Measurements from ENCODE around the gene CLEC2D. TPM values are rescaled to one million over a fixed set of nuclear protein-coding genes. Genes with fewer than 3 reads are reported as not detected.

CLEC2D gene
- total and polyA plus RNA-seq, 2 donors (not counting 3 experiments of a cell fraction or from before 2014, with no cell fraction given), result 1.8 to 4.1 TPM

- no TSS peak for BruUV-seq (replicated peaks)
- no peaks in the 10 kb centered on the region for H3K9me1 ChIP-seq (replicated peaks; ENCODE audit: control insufficient read depth, extremely low read depth, insufficient read depth, low read length)
- DNase-seq (ENCODE audit: low read depth, low spot score) (no peak), FAIRE-seq (no peak)
- no peaks in the 10 kb centered on the region for H3K79me2 ChIP-seq (ENCODE audit: control insufficient read depth, insufficient read depth, low read length)
- H3K9me3 ChIP-seq (replicated peaks; ENCODE audit: control insufficient read depth, insufficient read depth, low read length), result no peaks in the 10 kb centered on the region
- POLR2A ChIA-PET, result no interaction called here
- intact Hi-C loops (cut with micrococcal nuclease), result no loop called here
- no peaks in the 10 kb centered on the region for H4K20me1 ChIP-seq (replicated peaks; ENCODE audit: control insufficient read depth, extremely low read depth, insufficient read depth, low read length)
- H3K4me1 ChIP-seq (ENCODE audit: control insufficient read depth, extremely low read depth, insufficient read depth, low read length), result no peaks in the 10 kb centered on the region
- no peak overlapping the region for H3K4me2 ChIP-seq (ENCODE audit: insufficient read depth, low read length)
- TF ChIP-seq GATA2 (IDR thresholded peaks at IDR 0.05; ENCODE audit: insufficient read depth, insufficient read length, low read depth, low read length) (no peak), EZH2 (IDR thresholded peaks at IDR 0.05; ENCODE audit: borderline replicate concordance, low read depth, low read length, severe bottlenecking) (no peak), FOS (IDR thresholded peaks at IDR 0.05; ENCODE audit: borderline replicate concordance, insufficient read depth, low read length) (no peak)
- no peak overlapping the region for H2AFZ ChIP-seq (ENCODE audit: low read depth, low read length)
- no peak overlapping the region for H3K27ac ChIP-seq (ENCODE audit: insufficient read depth, low read depth, low read length)
- H3K27me3 ChIP-seq (ENCODE audit: control insufficient read depth in 2 of 2, insufficient read depth in 2 of 2, low read length in 2 of 2), result no peaks in the 10 kb centered on the region
- dilution Hi-C loops (cut with MboI; ENCODE audit: extremely low pct_ligation_motif_present, low sequenced_read_pairs), result no loop called here
- CTCF ChIA-PET, result interaction anchor here (2.2 kb wide), 1 partner anchor 82 kb away, joined by 6 read pairs; no protein-coding TSS in a partner anchor
- no peaks in the 10 kb centered on the region for H3K36me3 ChIP-seq (ENCODE audit: control insufficient read depth in 2 of 2, extremely low read depth in 1 of 2, insufficient read depth in 2 of 2, low read length in 2 of 2)
- H3K9ac ChIP-seq (replicated peaks; ENCODE audit: extremely low read depth, insufficient read depth, low read length), result no peak overlapping the region
- no peak overlapping the region for H3K4me3 ChIP-seq (replicated peaks in 1 of 3; ENCODE audit: insufficient read depth in 1 of 3, low read depth in 1 of 3, low read length in 3 of 3)
These were observed 43.2 kb upstream of the CLEC2D start for GRCh38 chr12:9626291-9626690.

- CTCF ChIA-PET, result interaction anchor here (2.2 kb wide), 1 partner anchor 81 kb away, joined by 6 read pairs; no protein-coding TSS in a partner anchor
- TF ChIP-seq FOS (IDR thresholded peaks at IDR 0.05; ENCODE audit: borderline replicate concordance, insufficient read depth, low read length), result no peak
- TF ChIP-seq JUN (IDR thresholded peaks at IDR 0.05; ENCODE audit: borderline replicate concordance, insufficient read depth, insufficient read length, low read depth), result no peak
- TF ChIP-seq GATA2 (IDR thresholded peaks at IDR 0.05; ENCODE audit: insufficient read depth, insufficient read length, low read depth, low read length), result no peak
- TF ChIP-seq EZH2 (IDR thresholded peaks at IDR 0.05; ENCODE audit: borderline replicate concordance, low read depth, low read length, severe bottlenecking), result no peak
- TF ChIP-seq POLR2A (IDR thresholded peaks at IDR 0.05; ENCODE audit: low read depth, low read length), result no peak
- no peak for TF ChIP-seq CTCF (IDR thresholded peaks at IDR 0.05; ENCODE audit: extremely low read depth in 1 of 2, insufficient read depth in 1 of 2, low read depth in 1 of 2, low read length in 2 of 2)
- TF ChIP-seq MYC (IDR thresholded peaks at IDR 0.05; ENCODE audit: low read depth, low read length), result no peak
- TF ChIP-seq POLR2AphosphoS5 (IDR thresholded peaks at IDR 0.05; ENCODE audit: insufficient read depth, low read depth, low read length), result no peak
- TF ChIP-seq MAX (IDR thresholded peaks at IDR 0.05; ENCODE audit: insufficient read depth, insufficient read length), result no peak
These were observed 42.7 kb upstream of the CLEC2D start for GRCh38 chr12:9626821-9627220.

More at GRCh38 chr12:9626821-9627220, 42.7 kb upstream of the CLEC2D start:
- Histone ChIP-seq H3K9ac (replicated peaks; ENCODE audit: extremely low read depth, insufficient read depth, low read length) (no peak overlapping the region), H3K9me3 (replicated peaks; ENCODE audit: control insufficient read depth, insufficient read depth, low read length) (no peaks in the 10 kb centered on the region), H3K4me3 (replicated peaks in 1 of 3; ENCODE audit: insufficient read depth in 1 of 3, low read depth in 1 of 3, low read length in 3 of 3) (no peak overlapping the region), H3K4me1 (ENCODE audit: control insufficient read depth, extremely low read depth, insufficient read depth, low read length) (no peaks in the 10 kb centered on the region), H3K36me3 (ENCODE audit: control insufficient read depth in 2 of 2, extremely low read depth in 1 of 2, insufficient read depth in 2 of 2, low read length in 2 of 2) (no peaks in the 10 kb centered on the region), H3K9me1 (replicated peaks; ENCODE audit: control insufficient read depth, extremely low read depth, insufficient read depth, low read length) (no peaks in the 10 kb centered on the region), H3K4me2 (ENCODE audit: insufficient read depth, low read length) (no peak overlapping the region), H4K20me1 (replicated peaks; ENCODE audit: control insufficient read depth, extremely low read depth, insufficient read depth, low read length) (no peaks in the 10 kb centered on the region), H3K79me2 (ENCODE audit: control insufficient read depth, insufficient read depth, low read length) (no peaks in the 10 kb centered on the region), H3K27ac (ENCODE audit: insufficient read depth, low read depth, low read length) (no peak overlapping the region), H2AFZ (ENCODE audit: low read depth, low read length) (no peak overlapping the region), H3K27me3 (ENCODE audit: control insufficient read depth in 2 of 2, insufficient read depth in 2 of 2, low read length in 2 of 2) (no peaks in the 10 kb centered on the region)
- no TSS peak for BruUV-seq (replicated peaks)
- no peak for DNase-seq (ENCODE audit: low read depth, low spot score)
- dilution Hi-C loops (cut with MboI; ENCODE audit: extremely low pct_ligation_motif_present, low sequenced_read_pairs), result no loop called here
- FAIRE-seq, result no peak
- intact Hi-C loops (cut with micrococcal nuclease), result no loop called here
- POLR2A ChIA-PET, result no interaction called here

Measured in endothelial cell of umbilical vein (primary cell).